H9 (cell line): ENCODE results near the gene NUDT21. TPM values are rescaled to one million over a fixed set of nuclear protein-coding genes. Genes with fewer than 3 reads are reported as not detected.

Experiments
- DNase-seq: peaks from one replicate; pipeline ENCODE4 v3.0.0-alpha.2; 2017
- H2AFZ ChIP-seq: one replicate; pipeline ENCODE4 v1.6.1; 2013; ENCODE audit warnings: mild to moderate bottlenecking, low read length, control low read depth, moderate library complexity
- H2AK5ac ChIP-seq: 2 replicates; pipeline ENCODE4 v1.6.1; 2013; ENCODE audit warnings: low read length, control low read depth, mixed read lengths; ENCODE audit not compliant: insufficient read length
- H2BK120ac ChIP-seq: one replicate; pipeline ENCODE4 v1.6.1; 2013; ENCODE audit warnings: low read depth, mild to moderate bottlenecking, low read length, control low read depth, inconsistent platforms; ENCODE audit not compliant: poor library complexity, severe bottlenecking
- H2BK12ac ChIP-seq: 2 replicates; pipeline ENCODE4 v1.6.1; 2013; ENCODE audit warnings: low read length, control low read depth, mixed read lengths, low read depth; ENCODE audit not compliant: insufficient read length
- H2BK15ac ChIP-seq: 2 replicates; pipeline ENCODE4 v1.6.1; 2013; ENCODE audit warnings: low read depth, low read length, control low read depth
- H2BK20ac ChIP-seq: one replicate; pipeline ENCODE4 v1.6.1; 2013; ENCODE audit warnings: low read depth, mild to moderate bottlenecking, low read length, control low read depth, inconsistent platforms; ENCODE audit not compliant: poor library complexity, severe bottlenecking
- H2BK5ac ChIP-seq: 2 replicates; pipeline ENCODE4 v1.6.1; 2013; ENCODE audit warnings: low read length, control low read depth, mixed read lengths; ENCODE audit not compliant: insufficient read length
- H3K14ac ChIP-seq: 2 replicates; pipeline ENCODE4 v1.6.1; 2013; ENCODE audit warnings: low read length, control low read depth; ENCODE audit not compliant: insufficient read depth
- H3K18ac ChIP-seq: 2 replicates; pipeline ENCODE4 v1.6.1; 2013; ENCODE audit warnings: low read depth, mild to moderate bottlenecking, mixed read lengths, low read length, control low read depth; ENCODE audit not compliant: insufficient read length
- H3K23ac ChIP-seq: 2 replicates; pipeline ENCODE4 v1.6.1; 2013; ENCODE audit warnings: low read length, control low read depth, mixed read lengths, low read depth; ENCODE audit not compliant: insufficient read length
- H3K23me2 ChIP-seq: 2 replicates; pipeline ENCODE4 v1.6.1; 2013; ENCODE audit warnings: low read depth, mild to moderate bottlenecking, mixed read lengths, low read length, control low read depth; ENCODE audit not compliant: insufficient read length, poor library complexity, severe bottlenecking
- H3K27ac ChIP-seq: 2 replicates; pipeline ENCODE4 v1.5.1; 2013; ENCODE audit warnings: low read length, control low read depth, mixed read lengths, low read depth; ENCODE audit not compliant: insufficient read length
- H3K27me3 ChIP-seq: 2 replicates; pipeline ENCODE4 v1.6.1; 2013; ENCODE audit warnings: low read length, control low read depth, inconsistent platforms; ENCODE audit not compliant: insufficient read depth
- H3K4ac ChIP-seq: 2 replicates; pipeline ENCODE4 v1.6.1; 2013; ENCODE audit warnings: low read depth, mild to moderate bottlenecking, control low read depth, inconsistent platforms, low read length, moderate library complexity
- H3K4me1 ChIP-seq: 2 replicates; pipeline ENCODE4 v1.6.1; 2013; ENCODE audit warnings: low read length, control low read depth, inconsistent platforms; ENCODE audit not compliant: insufficient read depth
- H3K4me2 ChIP-seq: 2 replicates; pipeline ENCODE4 v1.6.1; 2013; ENCODE audit warnings: low read length, control low read depth, mixed read lengths; ENCODE audit not compliant: insufficient read length, insufficient read depth
- H3K56ac ChIP-seq: 2 replicates; pipeline ENCODE4 v1.6.1; 2013; ENCODE audit warnings: low read depth, mild to moderate bottlenecking, mixed read lengths, low read length, control low read depth; ENCODE audit not compliant: insufficient read length
- H3K79me1 ChIP-seq: 2 replicates; pipeline ENCODE4 v1.6.1; 2013; ENCODE audit warnings: low read depth, mild to moderate bottlenecking, moderate library complexity, low read length, control low read depth, inconsistent platforms; ENCODE audit not compliant: insufficient read depth, poor library complexity, severe bottlenecking
- H3K79me2 ChIP-seq: 2 replicates; pipeline ENCODE4 v1.6.1; 2013; ENCODE audit warnings: low read length, control low read depth, inconsistent platforms; ENCODE audit not compliant: insufficient read depth
- H3K9ac ChIP-seq: 2 replicates; pipeline ENCODE4 v1.6.1; 2013; ENCODE audit warnings: low read length, control low read depth, mixed read lengths; ENCODE audit not compliant: insufficient read length; ENCODE audit errors: extremely low read depth
- H3K9me3 ChIP-seq: one replicate; pipeline ENCODE4 v1.6.1; 2013; ENCODE audit warnings: low read depth, low read length, inconsistent platforms; ENCODE audit not compliant: control insufficient read depth
- H3T11ph ChIP-seq: one replicate; pipeline ENCODE4 v1.6.1; 2013; ENCODE audit warnings: mild to moderate bottlenecking, low read length, control low read depth, inconsistent platforms
- H4K20me1 ChIP-seq: one replicate; pipeline ENCODE4 v1.6.1; 2013; ENCODE audit not compliant: control insufficient read depth, insufficient read length, insufficient read depth
- H4K5ac ChIP-seq: 2 replicates; pipeline ENCODE4 v1.6.1; 2013; ENCODE audit warnings: low read depth, mild to moderate bottlenecking, mixed read lengths, low read length, control low read depth; ENCODE audit not compliant: insufficient read length
- H4K8ac ChIP-seq: replicated peaks from 2 replicates; pipeline ENCODE4 v1.6.1; 2013; ENCODE audit warnings: low read length, control low read depth, mixed read lengths, low read depth; ENCODE audit not compliant: insufficient read length
- H4K91ac ChIP-seq: 2 replicates; pipeline ENCODE4 v1.6.1; 2013; ENCODE audit warnings: low read depth, mild to moderate bottlenecking, moderate library complexity, mixed read lengths, low read length, control low read depth; ENCODE audit not compliant: insufficient read length
- H3K27ac Mint-ChIP-seq, 3 experiments: 2 replicates in 2 of 3; 3 replicates in 1 of 3; pipeline ENCODE4 v1.8.0; 2020 to 2021; ENCODE audit warnings: mixed read lengths in 3 of 3, mild to moderate bottlenecking in 1 of 3, moderate library complexity in 1 of 3
- H3K27me3 Mint-ChIP-seq: 2 replicates; pipeline ENCODE4 v1.8.0; 2021; ENCODE audit warnings: low read depth, mild to moderate bottlenecking, moderate library complexity, mixed read lengths
- H3K36me3 Mint-ChIP-seq, 3 experiments: 2 replicates in 2 of 3; 3 replicates in 1 of 3; pipeline ENCODE4 v1.8.0; 2020 to 2021; ENCODE audit warnings: low read depth in 3 of 3, mixed read lengths in 3 of 3; ENCODE audit not compliant: insufficient read depth in 1 of 3
- H3K4me1 Mint-ChIP-seq, 2 experiments: 2 replicates each; pipeline ENCODE4 v1.8.0; 2020; ENCODE audit warnings: mixed read lengths in 2 of 2
- H3K4me3 Mint-ChIP-seq, 2 experiments: 2 replicates in 1 of 2; 3 replicates in 1 of 2; pipeline ENCODE4 v1.8.0; 2020 to 2021; ENCODE audit warnings: mild to moderate bottlenecking in 2 of 2, mixed read lengths in 2 of 2, moderate library complexity in 1 of 2
- H3K9me3 Mint-ChIP-seq, 2 experiments: 2 replicates in 1 of 2; 3 replicates in 1 of 2; pipeline ENCODE4 v1.8.0; 2020; ENCODE audit warnings: mild to moderate bottlenecking in 2 of 2, mixed read lengths in 2 of 2, moderate library complexity in 1 of 2
- CTCF ChIP-seq: fragments of 200-600 bp; sonication (generic); conservative IDR thresholded peaks from 3 replicates; pipeline ENCODE4 v1.8.0; 2021; ENCODE audit warnings: antibody characterized with exemption, mild to moderate bottlenecking
- WGBS: extraction: QIAGEN DNeasy Blood & Tissue Kit; methylation state at CpG from one replicate; pipeline ENCODE4 v1.1.7; 2013; ENCODE audit warnings: missing lambda C conversion rate, low lambda C conversion rate, mixed read lengths; ENCODE audit not compliant: insufficient read length; ENCODE audit errors: extremely low coverage; 5-methylcytosine and 5-hydroxymethylcytosine counted together
- total RNA-seq: library from RNA; stranded (reverse); gene quantifications from 2 replicates; pipeline ENCODE4 v1.2.1, GENCODE V29; 2021

NUDT21 gene
- total RNA-seq, 1 experiment from 2014 or later, result 276 TPM

DNA sequence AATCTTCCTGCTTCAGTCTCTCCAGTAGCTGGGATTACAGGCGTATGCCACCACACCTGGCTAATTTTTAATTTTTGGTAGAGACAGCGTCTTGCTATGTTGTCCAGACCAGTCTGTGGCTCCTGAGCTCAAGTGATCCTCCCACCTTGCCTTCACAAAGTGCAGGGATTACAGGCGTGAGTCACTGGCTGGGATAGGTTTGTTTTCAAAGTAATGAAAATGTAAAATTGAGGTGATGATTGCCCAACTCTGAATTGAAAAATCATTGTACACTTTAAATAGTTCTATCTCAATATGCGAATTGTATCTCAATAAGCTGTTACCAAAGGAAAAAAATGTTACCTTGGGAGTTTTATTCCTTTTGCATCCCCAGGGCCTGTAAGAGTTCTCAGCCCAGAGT is 24.5 kb downstream of the NUDT21 start:
- Histone ChIP-seq H3K23me2 (peaks cover 7% of the 10 kb centered on the region), H3K27me3 (no peaks in the 10 kb centered on the region; the same call in 1 of the 2 replicates), H3K79me1 (peaks cover 3% of the 10 kb centered on the region), H2BK15ac (no peak overlapping the region), H3K18ac (no peak overlapping the region), H3K27ac (no peak overlapping the region), H3T11ph (no peak overlapping the region), H4K5ac (no peak overlapping the region), H3K23ac (no peak overlapping the region), H2AK5ac (no peak overlapping the region), H3K9me3 (no peaks in the 10 kb centered on the region), H2BK12ac (no peak overlapping the region), H3K4me2 (no peak overlapping the region), H4K8ac (no peak overlapping the region), H3K4ac (no peak overlapping the region), H3K56ac (no peak overlapping the region), H3K14ac (no peak overlapping the region), H3K9ac (no peak overlapping the region), H2BK5ac (no peak overlapping the region), H4K91ac (no peak overlapping the region), H2BK20ac (no peak overlapping the region), H4K20me1 (no peaks in the 10 kb centered on the region), H3K4me1 (peaks cover 3% of the 10 kb centered on the region; the same call in 1 of the 2 replicates), H2AFZ (no peak overlapping the region), H2BK120ac (no peak overlapping the region), H3K79me2 (peaks cover 2% of the 10 kb centered on the region; the same call in 1 of the 2 replicates)
- DNase-seq, result no peak
- H3K4me3 Mint-ChIP-seq, result peak overlapping the region; percentile 50 to 73; a peak in 2 of 5 replicates
- peaks cover 31 to 33% of the 10 kb centered on the region in 2 experiments for H3K4me1 Mint-ChIP-seq
- WGBS, result no CpG with 5 or more reads among the region's 4 CpGs
- TF ChIP-seq CTCF, result no peak
- no peaks in the 10 kb centered on the region for H3K9me3 Mint-ChIP-seq
- H3K36me3 Mint-ChIP-seq, result peaks cover 1 to 12% (median 8%) of the 10 kb centered on the region in 3 experiments; a peak in 6 of 7 replicates
- H3K27me3 Mint-ChIP-seq, result peaks cover 17% of the 10 kb centered on the region
- H3K27ac Mint-ChIP-seq, result no peak overlapping the region
